ENCODE measurements around the gene AMHR2.

AMHR2 gene

GRCh38 chr12:53451661-53452158 is 28.1 kb downstream of the AMHR2 start, which contains the start of gene PCBP2:
TSS of gene PCBP2 (plus strand) at chr12:53452102. CDS start at chr12:53454801, 2,699 bp downstream.
- TF ChIP-seq CTCF (conservative IDR thresholded peaks at IDR 0.05; ENCODE audit: low read depth, low read length), result peak; percentile 91
- H3K4me3 ChIP-seq (ENCODE audit: low read depth, low read length), result peak within 1 kb of the TSS; percentile 88
- peak; percentile 100 for DNase-seq (ENCODE audit: low read depth)

- peak overlapping the region; percentile 88 for H3K4me3 ChIP-seq (ENCODE audit: low read depth, low read length)
- TF ChIP-seq CTCF (conservative IDR thresholded peaks at IDR 0.05; ENCODE audit: low read depth, low read length), result no peak
- DNase-seq (ENCODE audit: low read depth), result peak; percentile 95
These were observed 28.8 kb downstream of the AMHR2 start for GRCh38 chr12:53452159-53453077.

- DNase-seq (ENCODE audit: low read depth), result peak; percentile 35
- peak overlapping the region; percentile 88 for H3K4me3 ChIP-seq (ENCODE audit: low read depth, low read length)
- no peak for TF ChIP-seq CTCF (conservative IDR thresholded peaks at IDR 0.05; ENCODE audit: low read depth, low read length)
These were observed 30.4 kb downstream of the AMHR2 start for GRCh38 chr12:53453953-53454640.

- peak overlapping the region; percentile 88 for H3K4me3 ChIP-seq (ENCODE audit: low read depth, low read length)
- DNase-seq (ENCODE audit: low read depth), result no peak
- TF ChIP-seq CTCF (conservative IDR thresholded peaks at IDR 0.05; ENCODE audit: low read depth, low read length), result no peak
These were observed 31.1 kb downstream of the AMHR2 start for GRCh38 chr12:53454707-53455106.

GRCh38 chr12:53456654-53457366 is 33.2 kb downstream of the AMHR2 start:
- no peak for DNase-seq (ENCODE audit: low read depth)
- no peak for TF ChIP-seq CTCF (conservative IDR thresholded peaks at IDR 0.05; ENCODE audit: low read depth, low read length)
- no peak overlapping the region for H3K4me3 ChIP-seq (ENCODE audit: low read depth, low read length)

- no peak for DNase-seq (ENCODE audit: low read depth)
- H3K4me3 ChIP-seq (ENCODE audit: low read depth, low read length), result no peak overlapping the region
- TF ChIP-seq CTCF (conservative IDR thresholded peaks at IDR 0.05; ENCODE audit: low read depth, low read length), result no peak
These were observed 35.4 kb downstream of the AMHR2 start for GRCh38 chr12:53459097-53459496.
